ENCODE results near the gene SPECC1.
"Not testable (repeated sequence)": the region's sequence is repeated elsewhere in the genome, so short reads cannot be mapped to it uniquely, and the experiment has no call there.

DNA sequence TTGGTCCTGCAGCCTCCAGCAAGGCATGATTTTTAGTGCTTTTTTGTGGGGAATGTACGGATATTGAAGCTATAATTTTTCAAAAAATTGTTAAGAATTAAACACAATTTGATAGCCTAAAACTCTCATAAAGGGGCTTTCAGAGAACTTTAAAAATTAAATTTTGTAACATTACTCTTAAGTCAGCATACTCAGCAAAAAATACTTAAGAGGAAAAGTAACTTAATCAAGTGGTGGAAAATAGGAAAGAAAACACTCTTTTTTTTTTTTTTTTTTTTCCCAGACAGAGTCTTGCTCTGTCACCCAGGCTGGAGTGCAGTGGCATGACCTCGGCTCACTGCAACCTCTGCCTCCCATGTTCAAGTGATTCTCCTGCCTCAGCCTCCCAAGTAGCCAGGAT, 46.2 kb upstream of the SPECC1 start:
- TF ChIP-seq, protein P1, sequence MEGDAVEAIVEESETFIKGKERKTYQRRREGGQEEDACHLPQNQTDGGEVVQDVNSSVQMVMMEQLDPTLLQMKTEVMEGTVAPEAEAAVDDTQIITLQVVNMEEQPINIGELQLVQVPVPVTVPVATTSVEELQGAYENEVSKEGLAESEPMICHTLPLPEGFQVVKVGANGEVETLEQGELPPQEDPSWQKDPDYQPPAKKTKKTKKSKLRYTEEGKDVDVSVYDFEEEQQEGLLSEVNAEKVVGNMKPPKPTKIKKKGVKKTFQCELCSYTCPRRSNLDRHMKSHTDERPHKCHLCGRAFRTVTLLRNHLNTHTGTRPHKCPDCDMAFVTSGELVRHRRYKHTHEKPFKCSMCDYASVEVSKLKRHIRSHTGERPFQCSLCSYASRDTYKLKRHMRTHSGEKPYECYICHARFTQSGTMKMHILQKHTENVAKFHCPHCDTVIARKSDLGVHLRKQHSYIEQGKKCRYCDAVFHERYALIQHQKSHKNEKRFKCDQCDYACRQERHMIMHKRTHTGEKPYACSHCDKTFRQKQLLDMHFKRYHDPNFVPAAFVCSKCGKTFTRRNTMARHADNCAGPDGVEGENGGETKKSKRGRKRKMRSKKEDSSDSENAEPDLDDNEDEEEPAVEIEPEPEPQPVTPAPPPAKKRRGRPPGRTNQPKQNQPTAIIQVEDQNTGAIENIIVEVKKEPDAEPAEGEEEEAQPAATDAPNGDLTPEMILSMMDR (IDR thresholded peaks at IDR 0.05 in 2 of 3, conservative IDR thresholded peaks at IDR 0.05 in 1 of 3; ENCODE audit: borderline replicate concordance in 1 of 3, insufficient read depth in 1 of 3, low read depth in 2 of 3, low read length in 2 of 3): not testable (repeated sequence)
- TF ChIP-seq, protein P2, sequence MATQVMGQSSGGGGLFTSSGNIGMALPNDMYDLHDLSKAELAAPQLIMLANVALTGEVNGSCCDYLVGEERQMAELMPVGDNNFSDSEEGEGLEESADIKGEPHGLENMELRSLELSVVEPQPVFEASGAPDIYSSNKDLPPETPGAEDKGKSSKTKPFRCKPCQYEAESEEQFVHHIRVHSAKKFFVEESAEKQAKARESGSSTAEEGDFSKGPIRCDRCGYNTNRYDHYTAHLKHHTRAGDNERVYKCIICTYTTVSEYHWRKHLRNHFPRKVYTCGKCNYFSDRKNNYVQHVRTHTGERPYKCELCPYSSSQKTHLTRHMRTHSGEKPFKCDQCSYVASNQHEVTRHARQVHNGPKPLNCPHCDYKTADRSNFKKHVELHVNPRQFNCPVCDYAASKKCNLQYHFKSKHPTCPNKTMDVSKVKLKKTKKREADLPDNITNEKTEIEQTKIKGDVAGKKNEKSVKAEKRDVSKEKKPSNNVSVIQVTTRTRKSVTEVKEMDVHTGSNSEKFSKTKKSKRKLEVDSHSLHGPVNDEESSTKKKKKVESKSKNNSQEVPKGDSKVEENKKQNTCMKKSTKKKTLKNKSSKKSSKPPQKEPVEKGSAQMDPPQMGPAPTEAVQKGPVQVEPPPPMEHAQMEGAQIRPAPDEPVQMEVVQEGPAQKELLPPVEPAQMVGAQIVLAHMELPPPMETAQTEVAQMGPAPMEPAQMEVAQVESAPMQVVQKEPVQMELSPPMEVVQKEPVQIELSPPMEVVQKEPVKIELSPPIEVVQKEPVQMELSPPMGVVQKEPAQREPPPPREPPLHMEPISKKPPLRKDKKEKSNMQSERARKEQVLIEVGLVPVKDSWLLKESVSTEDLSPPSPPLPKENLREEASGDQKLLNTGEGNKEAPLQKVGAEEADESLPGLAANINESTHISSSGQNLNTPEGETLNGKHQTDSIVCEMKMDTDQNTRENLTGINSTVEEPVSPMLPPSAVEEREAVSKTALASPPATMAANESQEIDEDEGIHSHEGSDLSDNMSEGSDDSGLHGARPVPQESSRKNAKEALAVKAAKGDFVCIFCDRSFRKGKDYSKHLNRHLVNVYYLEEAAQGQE (IDR thresholded peaks at IDR 0.05; ENCODE audit: low read depth): not testable (repeated sequence)
- not testable (repeated sequence) for TF ChIP-seq RAD21 (IDR thresholded peaks at IDR 0.05; ENCODE audit: low read depth); POLR2AphosphoS5 (IDR thresholded peaks at IDR 0.05; ENCODE audit: low read depth, low read length)

Data from HCT116 (cell line).